ENCODE data around the gene KRT37. TPM values are rescaled to one million over a fixed set of nuclear protein-coding genes. Genes with fewer than 3 reads are reported as not detected.

Gene KRT37
- total RNA-seq, 2 experiments from 2014 or later, result not detected

GRCh38 chr17:41393826-41394225 lies 30.6 kb downstream of the KRT37 start:
- Mint-ChIP-seq H3K9me3 (peaks cover 2% of the 10 kb centered on the region), H3K4me3 (no peak overlapping the region), H3K27me3 (peaks cover 9% of the 10 kb centered on the region), H3K27ac (no peak overlapping the region), H3K36me3 (ENCODE audit: low read depth) (no peaks in the 10 kb centered on the region), H3K4me1 (ENCODE audit: low read depth) (peaks cover 4% of the 10 kb centered on the region)
- no peaks in the 10 kb centered on the region for H3K36me3 ChIP-seq (ENCODE audit: insufficient read depth, low read length)
- DNase-seq, result no peak
- ATAC-seq (ENCODE audit: poor library complexity), result no peak
- no peaks in the 10 kb centered on the region for H3K4me1 ChIP-seq (ENCODE audit: insufficient read depth, low read length)
- POLR2A ChIA-PET, result no interaction called here
- no peaks in the 10 kb centered on the region for H3K9me3 ChIP-seq (ENCODE audit: control insufficient read depth in 1 of 2, insufficient read depth in 1 of 2, low read length in 2 of 2)
- no peaks in the 10 kb centered on the region for H3K27me3 ChIP-seq (ENCODE audit: control insufficient read depth in 1 of 2, insufficient read depth in 2 of 2, low read length in 2 of 2)
- H3K27ac ChIP-seq (ENCODE audit: low read depth in 1 of 2, low read length in 2 of 2), result no peak overlapping the region
- no peak for TF ChIP-seq CTCF (IDR thresholded peaks at IDR 0.05)
- CTCF ChIA-PET, result no interaction called here
- H3K4me3 ChIP-seq (ENCODE audit: low read length), result no peak overlapping the region
- intact Hi-C loops (cut with DNase I, micrococcal nuclease), result no loop called here

GRCh38 chr17:41393294-41393693 lies 31.1 kb downstream of the KRT37 start:
- CTCF ChIA-PET, result no interaction called here
- Histone ChIP-seq H3K36me3 (ENCODE audit: insufficient read depth, low read length) (no peaks in the 10 kb centered on the region), H3K4me3 (ENCODE audit: low read length) (no peak overlapping the region), H3K27me3 (ENCODE audit: control insufficient read depth in 1 of 2, insufficient read depth in 2 of 2, low read length in 2 of 2) (no peaks in the 10 kb centered on the region), H3K9me3 (ENCODE audit: control insufficient read depth in 1 of 2, insufficient read depth in 1 of 2, low read length in 2 of 2) (no peaks in the 10 kb centered on the region), H3K4me1 (ENCODE audit: insufficient read depth, low read length) (no peaks in the 10 kb centered on the region), H3K27ac (ENCODE audit: low read depth in 1 of 2, low read length in 2 of 2) (no peak overlapping the region)
- intact Hi-C loops (cut with DNase I, micrococcal nuclease), result no loop called here
- no peak for DNase-seq
- peaks cover 9% of the 10 kb centered on the region for H3K27me3 Mint-ChIP-seq
- no peak for TF ChIP-seq CTCF (IDR thresholded peaks at IDR 0.05)
- H3K4me1 Mint-ChIP-seq (ENCODE audit: low read depth), result peaks cover 4% of the 10 kb centered on the region
- no peak overlapping the region for H3K27ac Mint-ChIP-seq
- no peak for ATAC-seq (ENCODE audit: poor library complexity)
- H3K9me3 Mint-ChIP-seq, result peaks cover 2% of the 10 kb centered on the region
- POLR2A ChIA-PET, result no interaction called here
- no peak overlapping the region for H3K4me3 Mint-ChIP-seq
- peaks cover 1% of the 10 kb centered on the region for H3K36me3 Mint-ChIP-seq (ENCODE audit: low read depth)

GRCh38 chr17:41392278-41392677 lies 32.1 kb downstream of the KRT37 start:
- ATAC-seq (ENCODE audit: poor library complexity) (no peak), DNase-seq (no peak)
- H3K9me3 Mint-ChIP-seq, result peaks cover 5% of the 10 kb centered on the region
- no peak overlapping the region for H3K27ac Mint-ChIP-seq
- ChIA-PET POLR2A (no interaction called here), CTCF (no interaction called here)
- no peak overlapping the region for H3K4me3 ChIP-seq (ENCODE audit: low read length)
- no peak overlapping the region for H3K27ac ChIP-seq (ENCODE audit: low read depth in 1 of 2, low read length in 2 of 2)
- no peaks in the 10 kb centered on the region for H3K36me3 ChIP-seq (ENCODE audit: insufficient read depth, low read length)
- no peaks in the 10 kb centered on the region for H3K27me3 ChIP-seq (ENCODE audit: control insufficient read depth in 1 of 2, insufficient read depth in 2 of 2, low read length in 2 of 2)
- peaks cover 3% of the 10 kb centered on the region for H3K36me3 Mint-ChIP-seq (ENCODE audit: low read depth)
- H3K4me1 Mint-ChIP-seq (ENCODE audit: low read depth), result peaks cover 4% of the 10 kb centered on the region
- TF ChIP-seq CTCF (IDR thresholded peaks at IDR 0.05), result no peak
- H3K4me3 Mint-ChIP-seq, result no peak overlapping the region
- H3K27me3 Mint-ChIP-seq, result peaks cover 9% of the 10 kb centered on the region
- intact Hi-C loops (cut with DNase I, micrococcal nuclease), result no loop called here
- no peaks in the 10 kb centered on the region for H3K4me1 ChIP-seq (ENCODE audit: insufficient read depth, low read length)
- no peaks in the 10 kb centered on the region for H3K9me3 ChIP-seq (ENCODE audit: control insufficient read depth in 1 of 2, insufficient read depth in 1 of 2, low read length in 2 of 2)
